Right kidney (tissue), 9 donors: Measurements from ENCODE around the gene MCOLN3.

Experiments used
- DNase-seq: peaks from one replicate; pipeline ENCODE4 v3.0.0-alpha.2; 2016
- long read RNA-seq, 8 donors: transcript quantifications; one replicate each; lab custom pipeline, GENCODE V29; 2026

The MCOLN3 gene
- long read RNA-seq, donor 1, partial matches to known transcripts: 0 of 2 reads
- long read RNA-seq, donor 1, other reads (novel, unspliced or antisense): 0 of 2 reads
- long read RNA-seq, donor 2, partial matches to known transcripts: 0 of 1 reads
- long read RNA-seq, donor 2, other reads (novel, unspliced or antisense): 0 of 1 reads
- long read RNA-seq, donor 3, partial matches to known transcripts: 0 of 3 reads
- long read RNA-seq, donor 3, other reads (novel, unspliced or antisense): 0 of 3 reads
- long read RNA-seq, donor 4, partial matches to known transcripts: 0 of 2 reads
- long read RNA-seq, donor 4, other reads (novel, unspliced or antisense): 0 of 2 reads
- long read RNA-seq, donor 5, partial matches to known transcripts: 0 of 4 reads
- long read RNA-seq, donor 5, other reads (novel, unspliced or antisense): 0 of 4 reads
- long read RNA-seq, donor 6, partial matches to known transcripts: 0 of 2 reads
- long read RNA-seq, donor 6, other reads (novel, unspliced or antisense): 0 of 2 reads
- long read RNA-seq, donor 7, partial matches to known transcripts: 0 of 5 reads
- long read RNA-seq, donor 7, other reads (novel, unspliced or antisense): 0 of 5 reads
- long read RNA-seq, donor 8, partial matches to known transcripts: 0 of 3 reads
- long read RNA-seq, donor 8, other reads (novel, unspliced or antisense): 0 of 3 reads

DNA sequence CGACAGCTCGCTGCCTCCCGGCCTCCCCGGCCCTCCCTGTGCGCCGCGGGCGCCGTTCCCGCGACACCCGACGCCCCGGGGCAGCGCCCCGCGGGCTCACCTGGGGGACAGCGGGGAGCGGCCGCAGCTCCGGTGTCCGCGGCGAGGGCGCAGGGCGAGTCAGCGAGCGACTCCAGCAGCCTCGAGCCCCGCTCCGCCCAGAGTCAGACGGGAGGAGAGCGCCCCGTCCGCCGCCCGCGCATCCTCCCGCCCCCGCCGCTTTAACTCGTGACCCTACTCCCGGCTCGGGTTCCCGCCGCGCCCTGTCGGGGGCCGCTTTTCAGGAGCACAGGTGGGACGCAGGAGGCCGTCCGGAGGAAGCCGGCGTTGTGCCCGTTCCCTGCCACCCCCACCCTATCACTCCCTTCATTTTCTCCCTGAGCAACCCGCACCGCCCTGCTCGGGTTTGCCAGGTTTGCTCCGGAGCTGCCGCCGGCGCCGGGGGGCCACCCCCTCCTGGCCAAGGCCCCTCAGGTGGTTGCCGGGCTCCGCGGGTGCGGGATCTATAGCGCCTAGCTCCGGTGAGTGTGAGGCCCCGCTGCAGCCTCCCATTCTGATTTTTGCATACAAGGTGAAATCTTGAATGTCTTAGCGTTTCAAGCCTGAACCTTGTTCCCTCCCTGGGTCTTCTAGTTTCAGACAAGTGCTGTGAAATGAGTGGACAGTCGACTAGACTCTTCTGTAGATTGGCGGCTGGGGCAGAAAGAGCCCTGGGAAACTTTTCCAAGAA is at the start of gene MCOLN3:
Gene MCOLN3, minus strand, starts transcription at position 205 of the 769 bp plus-strand sequence. CDS start 3,140 bp downstream, outside the sequence.
- DNase-seq: peak; percentile 73

GRCh38 chr1:85093644-85094043 is 45.3 kb upstream of the MCOLN3 start:
- no peak for DNase-seq

- no peak for DNase-seq
Measured at GRCh38 chr1:85091671-85092280, 43.5 kb upstream of the MCOLN3 start.

GRCh38 chr1:85090225-85090624 is 41.9 kb upstream of the MCOLN3 start:
- no peak for DNase-seq

DNA sequence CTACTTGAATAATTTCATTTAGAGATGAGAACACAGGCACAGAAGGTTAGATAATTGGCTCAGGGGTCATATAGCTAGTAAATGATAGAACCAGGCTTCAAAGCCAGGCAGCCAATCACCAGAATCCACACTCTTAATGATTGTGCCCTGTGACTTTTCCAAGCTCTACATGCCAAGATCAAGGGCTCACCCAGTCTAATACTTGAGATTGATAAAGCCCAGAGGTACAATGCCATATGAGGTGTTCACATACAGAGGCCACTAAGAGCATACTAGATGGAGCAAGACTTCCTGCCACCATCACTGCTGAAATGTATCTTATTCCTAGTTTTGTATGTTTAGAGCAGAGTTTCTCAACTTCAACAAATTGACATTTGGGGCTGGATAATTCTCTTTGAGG is 40.9 kb upstream of the MCOLN3 start:
- no peak for DNase-seq

- DNase-seq: no peak
Measured at GRCh38 chr1:85088408-85088784, 40.1 kb upstream of the MCOLN3 start.

GRCh38 chr1:85087659-85088407 is 39.5 kb upstream of the MCOLN3 start:
- no peak for DNase-seq

DNA sequence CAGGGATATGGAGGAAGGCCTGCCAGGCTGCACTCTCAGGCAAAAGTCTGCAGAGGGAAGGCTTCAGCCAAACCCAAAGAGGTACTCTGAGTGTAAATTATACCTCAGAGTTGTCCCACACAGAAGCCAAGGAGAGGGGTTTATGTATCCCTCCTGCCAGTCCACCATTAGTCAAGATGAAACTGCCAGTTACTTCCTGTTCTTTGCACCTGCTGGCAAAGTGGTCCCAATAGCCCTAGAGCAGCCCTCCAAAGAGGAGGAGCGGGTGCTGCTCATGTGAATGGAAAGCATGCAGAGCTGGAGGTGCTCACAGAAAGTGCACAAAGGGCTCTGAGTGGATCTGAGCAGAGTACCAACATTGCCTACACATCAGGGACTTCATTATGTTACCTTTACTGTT is 37.1 kb upstream of the MCOLN3 start:
- DNase-seq: no peak

DNA sequence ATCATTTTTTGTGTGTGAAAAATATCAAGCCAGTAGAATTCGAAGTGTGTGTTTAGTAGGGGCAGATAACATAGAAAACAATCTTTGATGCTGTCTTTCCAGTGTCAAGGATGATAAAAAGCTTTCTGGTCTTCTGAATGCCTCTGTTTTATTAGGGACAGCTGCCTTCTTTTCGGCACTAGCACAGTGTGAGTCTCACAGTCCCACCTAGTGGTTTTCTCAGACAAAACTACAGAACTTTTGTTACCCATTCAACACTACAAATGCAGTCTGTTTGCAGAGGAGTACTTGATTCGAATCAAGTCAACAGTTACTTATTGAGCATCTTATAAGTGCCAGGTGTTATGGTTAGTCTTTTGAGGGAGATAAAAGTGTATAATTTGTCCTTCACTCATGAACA is 30.6 kb upstream of the MCOLN3 start:
- no peak for DNase-seq

DNA sequence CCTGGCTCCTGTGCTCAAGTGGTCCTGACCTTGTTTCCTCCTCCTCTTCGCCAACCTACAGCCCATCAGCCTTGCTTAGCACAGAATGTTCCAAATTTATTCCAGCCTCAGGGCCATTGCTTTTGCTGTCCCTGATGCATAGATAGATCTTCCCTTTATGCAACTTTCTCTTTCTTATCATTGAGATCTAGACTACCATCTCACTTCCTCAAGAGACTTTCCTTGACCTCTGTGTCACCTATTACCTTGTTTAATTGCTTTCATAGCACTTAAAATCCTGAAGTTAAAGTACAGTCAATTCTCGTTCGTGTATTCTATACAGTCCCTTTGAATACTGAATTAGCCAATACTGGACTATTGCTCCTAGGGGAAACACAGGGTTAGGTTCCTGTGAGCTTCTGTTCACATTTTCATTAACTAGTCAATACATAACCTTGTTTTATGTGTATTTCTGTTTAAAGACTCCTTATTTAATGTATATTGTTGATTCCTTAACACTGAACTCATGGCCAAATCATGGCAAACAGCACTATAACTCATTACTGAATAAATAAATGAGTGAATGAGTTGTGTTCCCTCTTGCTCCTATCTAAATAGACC is 26.2 kb upstream of the MCOLN3 start:
- no peak for DNase-seq

- no peak for DNase-seq
Measured at GRCh38 chr1:85070972-85071492, 22.7 kb upstream of the MCOLN3 start.

DNA sequence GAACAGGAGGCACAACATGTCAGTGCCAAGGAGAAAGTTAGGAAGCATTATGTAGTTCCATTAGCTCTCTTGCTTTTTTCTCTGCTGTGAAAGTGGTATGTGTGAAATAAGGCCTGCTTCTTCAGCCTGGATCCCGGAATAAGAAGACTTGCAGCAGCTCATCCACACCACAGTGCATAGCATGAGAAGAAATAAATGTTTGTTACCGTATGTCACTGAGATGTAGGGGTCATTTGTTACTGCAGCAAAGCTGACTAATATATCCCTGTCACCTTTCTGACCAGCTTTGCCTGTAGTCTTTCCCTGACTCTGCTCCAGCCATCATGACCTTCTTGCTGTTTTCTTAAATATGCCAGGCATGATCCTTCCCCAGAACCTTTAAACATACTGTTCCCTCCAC is 20.5 kb upstream of the MCOLN3 start:
- DNase-seq: no peak

DNA sequence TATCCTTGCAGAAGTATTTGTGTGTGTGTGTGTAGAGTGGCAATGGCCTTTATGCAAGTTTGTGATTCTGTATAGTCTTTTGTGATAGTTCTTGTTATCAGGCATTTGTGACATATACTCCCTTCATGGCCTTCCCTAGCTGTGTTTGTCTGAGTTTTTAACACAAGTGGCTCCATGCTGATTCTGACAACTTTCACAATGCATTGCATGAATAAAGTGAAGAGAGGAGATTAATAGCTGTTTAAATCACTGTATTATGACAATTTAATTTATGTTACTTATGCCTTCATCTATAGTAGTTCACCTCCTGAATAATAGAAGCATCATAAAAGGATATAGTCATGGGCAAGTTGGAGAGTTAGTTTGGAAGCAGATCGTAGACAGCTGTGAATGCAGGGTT is 17.2 kb upstream of the MCOLN3 start:
- no peak for DNase-seq

DNA sequence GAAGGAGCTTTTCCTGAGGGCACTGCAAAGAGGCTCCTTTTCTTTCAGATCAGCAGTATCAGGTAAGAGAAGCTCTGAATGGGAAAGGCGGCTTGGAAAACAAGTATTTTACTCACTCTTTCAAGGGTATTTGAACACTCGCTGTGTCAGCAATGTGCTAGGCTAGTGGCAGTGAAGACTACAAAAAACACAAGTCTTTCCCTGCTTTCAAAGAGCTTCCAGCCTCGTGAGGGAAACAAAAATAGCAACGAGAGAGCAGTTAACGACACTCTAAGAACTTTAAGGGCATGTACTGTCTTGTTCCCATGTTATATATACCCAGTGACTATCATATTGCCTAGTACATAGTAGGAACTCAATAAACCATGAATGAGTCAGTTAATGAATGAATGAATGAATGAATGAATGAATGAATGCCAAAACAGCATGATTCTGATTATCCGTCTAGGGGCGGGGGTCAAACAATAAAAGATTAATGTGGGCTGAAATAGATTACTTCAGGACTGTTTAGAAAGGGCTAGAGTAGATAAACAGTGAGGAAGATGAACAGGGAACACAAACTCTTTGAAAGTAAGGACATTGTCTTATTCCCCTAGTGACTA is 14.2 kb upstream of the MCOLN3 start:
- no peak for DNase-seq

- peak; percentile 88 for DNase-seq
Measured at GRCh38 chr1:85061711-85062424, 13.6 kb upstream of the MCOLN3 start.

DNA sequence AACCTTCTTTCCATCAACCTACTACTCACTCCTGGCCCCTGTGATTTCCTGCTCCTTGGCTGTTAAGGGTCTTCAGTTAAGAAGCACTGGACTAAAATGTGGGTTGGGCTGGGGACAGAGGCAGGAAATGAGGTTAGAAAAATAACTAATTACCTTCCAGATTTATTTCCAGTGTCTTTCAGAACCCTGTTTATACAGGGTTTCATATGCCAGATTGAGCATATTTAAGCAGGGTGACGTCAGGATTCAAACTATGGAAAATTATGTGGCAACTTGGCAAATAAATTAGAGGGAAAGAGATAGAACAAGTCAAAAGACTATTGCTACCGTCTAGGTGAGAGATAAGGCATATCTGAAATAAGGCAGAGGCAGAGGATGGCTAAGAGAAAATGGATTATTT is 11.7 kb upstream of the MCOLN3 start:
- no peak for DNase-seq

DNA sequence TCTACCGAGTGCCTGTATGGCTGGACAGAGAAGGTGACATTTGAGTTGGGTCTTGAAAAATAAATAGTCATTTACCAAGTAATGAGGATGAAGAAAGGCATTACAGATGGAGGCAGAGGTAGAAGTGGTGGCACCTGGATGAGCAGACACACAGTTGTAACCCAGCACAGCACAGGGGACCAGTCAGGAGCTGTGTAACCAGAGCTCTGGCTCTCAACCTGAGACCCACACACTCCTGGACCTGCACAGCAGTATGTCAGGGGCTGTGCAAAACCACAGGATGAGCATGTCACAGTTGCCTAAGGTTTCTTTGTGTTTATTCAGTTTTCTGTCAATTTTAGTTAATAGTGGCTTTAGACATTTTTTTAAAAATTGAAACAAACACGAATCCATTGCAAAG is 11.3 kb upstream of the MCOLN3 start:
- DNase-seq: no peak

- DNase-seq: no peak
Measured at GRCh38 chr1:85058786-85059185, 10.5 kb upstream of the MCOLN3 start.

GRCh38 chr1:85058311-85058710 is 10.0 kb upstream of the MCOLN3 start:
- no peak for DNase-seq

DNA sequence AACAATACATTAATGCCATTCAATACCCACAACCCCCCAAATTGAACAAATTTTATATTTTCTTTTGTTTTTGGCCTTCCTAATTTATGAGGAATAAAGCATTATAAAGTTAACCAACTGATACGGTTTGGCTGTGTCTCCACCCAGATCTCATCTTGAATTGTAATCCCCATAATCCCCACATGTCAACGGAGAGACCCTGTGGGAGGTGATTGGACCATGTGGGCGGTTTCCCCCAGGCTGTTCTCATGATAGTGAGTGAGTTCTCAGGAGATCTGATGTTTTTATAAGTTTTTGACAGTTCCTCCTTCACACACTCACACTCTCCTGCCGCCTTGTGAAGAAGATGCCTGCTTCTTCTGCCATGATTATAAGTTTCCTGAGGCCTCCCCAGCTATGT is 6.4 kb upstream of the MCOLN3 start:
- no peak for DNase-seq
